HT1080 (cell line): Measurements from ENCODE around the gene HEYL. TPM values are rescaled to one million over a fixed set of nuclear protein-coding genes. Genes with fewer than 3 reads are reported as not detected.

Experiments used
- DNase-seq: peaks from one replicate; pipeline ENCODE4 v3.0.0-alpha.2; 2015; ENCODE audit warnings: low read depth
- total RNA-seq: library from RNA; depleted of rRNA; stranded (reverse); fragments of >200 nt; shearing (Covaris generic); gene quantifications from 2 replicates; pipeline ENCODE4 v1.2.3, GENCODE V29; 2014

Gene HEYL
- total RNA-seq, 1 experiment from 2014 or later: not detected

GRCh38 chr1:39638965-39639304 lies 508 bp downstream of the HEYL start:
- DNase-seq: no peak

GRCh38 chr1:39637361-39637760 lies 2.1 kb downstream of the HEYL start:
- DNase-seq: no peak

- DNase-seq: no peak
Measured at GRCh38 chr1:39635871-39636210, 3.6 kb downstream of the HEYL start.

- DNase-seq: no peak
Measured at GRCh38 chr1:39635205-39635870, 4.1 kb downstream of the HEYL start.

GRCh38 chr1:39633422-39633821 lies 6.0 kb downstream of the HEYL start:
- DNase-seq: no peak

GRCh38 chr1:39632682-39633417 lies 6.6 kb downstream of the HEYL start:
- DNase-seq: no peak

GRCh38 chr1:39632323-39632681 lies 7.1 kb downstream of the HEYL start:
- no peak for DNase-seq

GRCh38 chr1:39631361-39632322 lies 7.8 kb downstream of the HEYL start:
- no peak for DNase-seq

- DNase-seq: no peak
Measured at GRCh38 chr1:39628807-39629350, 10.6 kb downstream of the HEYL start.

- no peak for DNase-seq
Measured at GRCh38 chr1:39626646-39627045, 12.8 kb downstream of the HEYL start.

- no peak for DNase-seq
Measured at GRCh38 chr1:39625462-39626273, 13.8 kb downstream of the HEYL start.

- no peak for DNase-seq
Measured at GRCh38 chr1:39625009-39625408, 14.4 kb downstream of the HEYL start.

GRCh38 chr1:39623053-39623452 lies 16.4 kb downstream of the HEYL start:
- DNase-seq: no peak

- no peak for DNase-seq
Measured at GRCh38 chr1:39622427-39622826, 17.0 kb downstream of the HEYL start.

GRCh38 chr1:39620659-39621165 lies 18.7 kb downstream of the HEYL start:
- no peak for DNase-seq

GRCh38 chr1:39617488-39618049 lies 21.9 kb downstream of the HEYL start:
- DNase-seq: no peak

- no peak for DNase-seq
Measured at GRCh38 chr1:39615086-39615673, 24.3 kb downstream of the HEYL start.

- no peak for DNase-seq
Measured at GRCh38 chr1:39614488-39614887, 25.0 kb downstream of the HEYL start.

GRCh38 chr1:39613250-39613649 lies 26.2 kb downstream of the HEYL start:
- DNase-seq: no peak
